Measurements from ENCODE around the gene CMIP. TPM values are rescaled to one million over a fixed set of nuclear protein-coding genes. Genes with fewer than 3 reads are reported as not detected.
A peak's percentile ranks its signal among the peaks of the same experiment; 100 is the strongest.

The CMIP gene
- total and polyA plus RNA-seq, 10 of the 15 experiments (the other 5 are each of a cell fraction or from before 2014, with no cell fraction given) = 1.2 to 43.2 (median 4.4) TPM

DNA sequence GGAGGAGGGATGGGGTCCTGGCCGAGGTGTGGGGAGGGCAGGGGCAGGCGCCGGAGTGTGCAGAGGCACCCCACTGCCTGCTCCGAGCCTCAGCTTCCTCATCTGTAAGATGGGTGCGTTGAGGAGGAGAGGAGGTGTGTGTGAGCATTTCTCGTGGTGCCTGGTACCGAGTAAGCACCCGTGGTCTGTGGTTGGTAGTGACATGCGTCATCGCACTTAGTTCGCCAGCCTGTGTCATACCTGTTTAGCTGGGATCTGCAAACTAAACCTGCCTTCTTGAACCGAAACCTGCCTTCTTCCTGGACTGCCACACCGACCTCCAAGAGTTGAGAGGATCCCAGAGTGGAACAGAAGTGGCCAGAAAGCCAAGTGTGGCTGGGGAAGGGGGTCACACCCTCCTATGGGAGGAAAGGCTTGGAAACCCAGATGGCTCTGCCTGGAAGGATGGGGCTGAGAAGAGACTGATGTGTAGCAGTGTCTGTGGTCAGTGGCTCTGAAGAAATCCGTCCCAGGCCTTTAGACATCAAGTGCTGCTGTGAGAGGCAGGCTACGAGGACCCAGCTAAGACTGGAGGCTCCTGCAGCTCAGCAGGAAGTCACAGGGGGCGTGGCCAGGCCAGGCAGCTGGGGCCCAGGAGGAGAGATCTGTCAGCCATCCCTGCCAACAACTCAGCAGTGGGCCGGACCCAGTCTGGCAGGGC, 171.9 kb downstream of the CMIP start (continued):
- TF ChIP-seq NFYB (IDR thresholded peaks at IDR 0.05; ENCODE audit: insufficient read depth, low read depth, low read length) = no peak

DNA sequence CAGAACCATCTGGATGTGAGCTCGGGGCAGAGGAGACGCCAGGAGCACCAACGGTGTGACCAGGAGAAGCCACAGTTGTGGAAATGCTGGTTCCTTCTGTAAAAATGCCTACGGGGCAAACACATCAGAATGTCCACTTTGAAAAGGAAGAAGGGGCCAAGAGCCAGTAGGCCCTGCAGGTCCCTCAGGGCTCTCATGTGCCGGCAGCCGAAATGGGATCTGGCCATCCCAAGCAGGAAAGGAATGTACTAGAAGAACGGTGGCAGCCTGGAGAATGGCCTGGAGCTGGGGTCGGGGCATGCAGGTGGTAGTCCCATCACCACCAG, 172.4 kb downstream of the CMIP start:
- SMC1A ChIA-PET (ENCODE audit: uncharacterized antibody, unreplicated experiment) = interaction anchor here (1.2 to 1.4 kb wide), 3 partner anchors 68 to 104 kb away, joined by 3 to 4 read pairs (median 3); no protein-coding TSS in a partner anchor
- Histone ChIP-seq H3K4me1 (ENCODE audit: control insufficient read depth, insufficient read depth, low read length) (peaks cover 20% of the 10 kb centered on the region), H3K79me2 (ENCODE audit: control insufficient read depth, insufficient read depth, low read length) (no peaks in the 10 kb centered on the region), H3K9ac (ENCODE audit: control insufficient read depth, insufficient read depth, low read length) (no peak overlapping the region), H3K36me3 (ENCODE audit: control insufficient read depth in 2 of 2, insufficient read depth in 2 of 2, low read length in 1 of 2) (peaks cover 8 to 32% of the 10 kb centered on the region in 2 experiments; a peak in 3 of 4 replicates), H2AFZ (ENCODE audit: control insufficient read depth, low read depth, low read length) (no peak overlapping the region), H3K27ac (ENCODE audit: control insufficient read depth, insufficient read depth) (peak overlapping the region; percentile 65), H3K9me3 (replicated peaks; ENCODE audit: control insufficient read depth, insufficient read depth, low read length) (no peaks in the 10 kb centered on the region), H3K4me3 (no peak overlapping the region), H4K20me1 (ENCODE audit: control insufficient read depth, insufficient read depth) (no peaks in the 10 kb centered on the region), H3K4me2 (ENCODE audit: control insufficient read depth, insufficient read depth) (peak overlapping the region; percentile 40; the same call in 1 of the 2 replicates), H3K27me3 (replicated peaks in 1 of 2; ENCODE audit: control insufficient read depth in 2 of 2, insufficient read depth in 2 of 2, low read length in 1 of 2) (no peaks in the 10 kb centered on the region)
- intact Hi-C loops (cut with micrococcal nuclease; ENCODE audit: unreplicated experiment) (no loop called here), in situ Hi-C loops (cut with MboI) (no loop called here)
- RAD21 ChIA-PET (ENCODE audit: unreplicated experiment) = interaction anchor here (0.5 to 1.7 kb wide), 5 partner anchors 32 to 138 kb away, joined by 3 to 7 read pairs (median 4); no protein-coding TSS in a partner anchor
- ATAC-seq = no peak
- FAIRE-seq = no peak
- CTCF ChIA-PET = interaction anchor here (0.7 to 1.3 kb wide), 4 partner anchors 26 to 214 kb away, joined by 3 to 4 read pairs (median 3); no protein-coding TSS in a partner anchor
- no TSS peak for BruUV-seq (replicated peaks)
- POLR2A ChIA-PET = no interaction called here
- WGBS (ENCODE audit: insufficient coverage, insufficient replicate concordance, low lambda C conversion rate, missing lambda C conversion rate) = 89% methylated on average over 8 of the region's 8 CpGs
- DNase-seq (ENCODE audit: low read depth, low spot score) = no peak
- TF ChIP-seq CEBPB (IDR thresholded peaks at IDR 0.05; ENCODE audit: borderline replicate concordance in 1 of 2, low read depth in 2 of 2, low read length in 2 of 2) (no peak), POLR2A (IDR thresholded peaks at IDR 0.05; ENCODE audit: low read depth, low read length) (0 out of 2 replicates have a peak, but pooled peaks have one; percentile 3)

DNA sequence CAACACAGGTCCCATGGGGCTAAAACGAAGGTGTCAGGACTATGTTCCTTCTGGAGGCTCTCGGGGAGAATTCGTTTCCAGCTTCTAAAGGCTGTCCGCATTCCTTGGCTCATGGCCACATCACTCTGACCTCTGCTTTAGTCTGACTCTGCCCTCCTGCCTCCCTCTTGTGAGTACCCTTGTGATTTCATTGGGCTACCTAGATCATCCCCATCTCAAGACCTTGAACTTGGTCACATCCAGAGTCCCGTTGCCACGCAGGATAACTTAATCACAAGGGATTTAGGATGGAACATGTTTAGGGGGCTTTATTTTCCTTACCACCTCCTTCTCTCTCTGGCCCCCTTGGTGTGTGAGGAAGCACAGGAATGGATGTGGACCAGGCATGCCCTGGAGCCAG, 173.6 kb downstream of the CMIP start:
- Histone ChIP-seq H3K9me3 (replicated peaks; ENCODE audit: control insufficient read depth, insufficient read depth, low read length) (no peaks in the 10 kb centered on the region), H3K4me1 (ENCODE audit: control insufficient read depth, insufficient read depth, low read length) (peaks cover 20% of the 10 kb centered on the region), H3K79me2 (ENCODE audit: control insufficient read depth, insufficient read depth, low read length) (no peaks in the 10 kb centered on the region), H3K9ac (ENCODE audit: control insufficient read depth, insufficient read depth, low read length) (no peak overlapping the region), H3K4me2 (ENCODE audit: control insufficient read depth, insufficient read depth) (no peak overlapping the region), H3K36me3 (ENCODE audit: control insufficient read depth in 2 of 2, insufficient read depth in 2 of 2, low read length in 1 of 2) (peaks cover 5 to 28% of the 10 kb centered on the region in 2 experiments; a peak in 3 of 4 replicates), H4K20me1 (ENCODE audit: control insufficient read depth, insufficient read depth) (no peaks in the 10 kb centered on the region), H3K27me3 (replicated peaks in 1 of 2; ENCODE audit: control insufficient read depth in 2 of 2, insufficient read depth in 2 of 2, low read length in 1 of 2) (no peaks in the 10 kb centered on the region), H3K27ac (ENCODE audit: control insufficient read depth, insufficient read depth) (no peak overlapping the region), H3K4me3 (no peak overlapping the region), H2AFZ (ENCODE audit: control insufficient read depth, low read depth, low read length) (no peak overlapping the region)
- RAD21 ChIA-PET (ENCODE audit: unreplicated experiment) = no interaction called here
- ATAC-seq (no peak), DNase-seq (ENCODE audit: low read depth, low spot score) (no peak), FAIRE-seq (no peak)
- in situ Hi-C loops (cut with MboI) (no loop called here), intact Hi-C loops (cut with micrococcal nuclease; ENCODE audit: unreplicated experiment) (no loop called here)
- TF ChIP-seq SREBF2 (IDR thresholded peaks at IDR 0.05; ENCODE audit: low read length) (no peak), RFX5 (IDR thresholded peaks at IDR 0.05; ENCODE audit: low read depth, low read length) (no peak), GATAD2B (conservative IDR thresholded peaks at IDR 0.05; ENCODE audit: low read depth) (no peak), FOS (IDR thresholded peaks at IDR 0.05; ENCODE audit: borderline replicate concordance, extremely low read depth, insufficient read length) (no peak), NFXL1 (IDR thresholded peaks at IDR 0.05; ENCODE audit: borderline replicate concordance) (no peak), SUPT20H (IDR thresholded peaks at IDR 0.05; ENCODE audit: borderline replicate concordance, control insufficient read depth, low read depth, low read length) (no peak), PAX8 (IDR thresholded peaks at IDR 0.05) (no peak)
- TF ChIP-seq, protein P1, sequence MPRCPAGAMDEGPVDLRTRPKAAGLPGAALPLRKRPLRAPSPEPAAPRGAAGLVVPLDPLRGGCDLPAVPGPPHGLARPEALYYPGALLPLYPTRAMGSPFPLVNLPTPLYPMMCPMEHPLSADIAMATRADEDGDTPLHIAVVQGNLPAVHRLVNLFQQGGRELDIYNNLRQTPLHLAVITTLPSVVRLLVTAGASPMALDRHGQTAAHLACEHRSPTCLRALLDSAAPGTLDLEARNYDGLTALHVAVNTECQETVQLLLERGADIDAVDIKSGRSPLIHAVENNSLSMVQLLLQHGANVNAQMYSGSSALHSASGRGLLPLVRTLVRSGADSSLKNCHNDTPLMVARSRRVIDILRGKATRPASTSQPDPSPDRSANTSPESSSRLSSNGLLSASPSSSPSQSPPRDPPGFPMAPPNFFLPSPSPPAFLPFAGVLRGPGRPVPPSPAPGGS (IDR thresholded peaks at IDR 0.05; ENCODE audit: borderline replicate concordance, insufficient read depth, low read depth, low read length, poor library complexity, severe bottlenecking) = no peak
- CTCF ChIA-PET = no interaction called here
- BruUV-seq (replicated peaks) = no TSS peak
- SMC1A ChIA-PET (ENCODE audit: uncharacterized antibody, unreplicated experiment) = interaction anchor here (1.4 kb wide), 1 partner anchor 113 kb away, joined by 3 read pairs; no protein-coding TSS in a partner anchor
- 88% methylated on average over 6 of the region's 6 CpGs for WGBS (ENCODE audit: insufficient coverage, insufficient replicate concordance, low lambda C conversion rate, missing lambda C conversion rate)
- POLR2A ChIA-PET = no interaction called here

Measured in GM12878 (cell line).